ENCODE data around the gene HERC2. TPM values are rescaled to one million over a fixed set of nuclear protein-coding genes. Genes with fewer than 3 reads are reported as not detected.

HERC2 gene
- total RNA-seq, 1 experiment from 2014 or later: 69.2 TPM

- no peak for DNase-seq
- no peak overlapping the region for H3K4me3 Mint-ChIP-seq
Measured at GRCh38 chr15:28130651-28131050, 191.3 kb downstream of the HERC2 start.

More at GRCh38 chr15:28130651-28131050, 191.3 kb downstream of the HERC2 start:
- H3K9ac ChIP-seq (ENCODE audit: extremely low read depth, insufficient read length, low read length): no peak overlapping the region
- H4K8ac ChIP-seq (replicated peaks; ENCODE audit: insufficient read length, low read depth, low read length): no peak overlapping the region
- no peak overlapping the region for H3K4ac ChIP-seq (ENCODE audit: low read depth, low read length)
- no peak overlapping the region for H4K5ac ChIP-seq (ENCODE audit: insufficient read length, low read depth, low read length)
- no peaks in the 10 kb centered on the region for H3K79me1 ChIP-seq (ENCODE audit: insufficient read depth, low read depth, low read length, poor library complexity, severe bottlenecking)
- H3T11ph ChIP-seq (ENCODE audit: low read length): no peak overlapping the region
- Mint-ChIP-seq H3K36me3 (ENCODE audit: insufficient read depth in 1 of 3, low read depth in 3 of 3) (peaks cover 40 to 68% (median 54%) of the 10 kb centered on the region in 3 experiments), H3K4me1 (peaks cover 7 to 13% of the 10 kb centered on the region in 2 experiments; a peak in 3 of 4 replicates), H3K9me3 (no peaks in the 10 kb centered on the region), H3K27me3 (ENCODE audit: low read depth) (no peaks in the 10 kb centered on the region), H3K27ac (no peak overlapping the region)
- H2BK5ac ChIP-seq (ENCODE audit: insufficient read length, low read length): no peak overlapping the region
- H2AFZ ChIP-seq (ENCODE audit: low read length): no peak overlapping the region
- no peak for TF ChIP-seq CTCF (conservative IDR thresholded peaks at IDR 0.05)
- no peak overlapping the region for H3K4me2 ChIP-seq (ENCODE audit: insufficient read depth, insufficient read length, low read length)
- H3K23ac ChIP-seq (ENCODE audit: insufficient read length, low read depth, low read length): no peak overlapping the region
- no peak overlapping the region for H3K56ac ChIP-seq (ENCODE audit: insufficient read length, low read depth, low read length)
- H3K79me2 ChIP-seq (ENCODE audit: insufficient read depth, low read length): no peaks in the 10 kb centered on the region
- H3K27me3 ChIP-seq (ENCODE audit: insufficient read depth, low read length): no peaks in the 10 kb centered on the region
- H3K4me1 ChIP-seq (ENCODE audit: insufficient read depth, low read length): peaks cover 3% of the 10 kb centered on the region; the same call in 1 of the 2 replicates
- no peak overlapping the region for H3K14ac ChIP-seq (ENCODE audit: insufficient read depth, low read length)
- no peak overlapping the region for H2BK20ac ChIP-seq (ENCODE audit: low read depth, low read length, poor library complexity, severe bottlenecking)
- H3K18ac ChIP-seq (ENCODE audit: insufficient read length, low read depth, low read length): no peak overlapping the region
- whole genome bisulfite sequencing (ENCODE audit: extremely low coverage, insufficient read length, low lambda C conversion rate): no CpG with 5 or more reads among the region's 7 CpGs
- no peak overlapping the region for H4K91ac ChIP-seq (ENCODE audit: insufficient read length, low read depth, low read length)
- no peak overlapping the region for H2BK120ac ChIP-seq (ENCODE audit: low read depth, low read length, poor library complexity, severe bottlenecking)
- no peak overlapping the region for H3K27ac ChIP-seq (ENCODE audit: insufficient read length, low read depth, low read length)
- H3K9me3 ChIP-seq (ENCODE audit: control insufficient read depth, low read depth, low read length): no peaks in the 10 kb centered on the region
- H3K23me2 ChIP-seq (ENCODE audit: insufficient read length, low read depth, low read length, poor library complexity, severe bottlenecking): no peaks in the 10 kb centered on the region
- no peak overlapping the region for H2BK12ac ChIP-seq (ENCODE audit: insufficient read length, low read depth, low read length)
- no peak overlapping the region for H2BK15ac ChIP-seq (ENCODE audit: low read depth, low read length)
- H2AK5ac ChIP-seq (ENCODE audit: insufficient read length, low read length): no peak overlapping the region
- no peaks in the 10 kb centered on the region for H4K20me1 ChIP-seq (ENCODE audit: control insufficient read depth, insufficient read depth, insufficient read length)

Data from H9 (cell line).